CD1c-positive myeloid dendritic cell (primary cell): ENCODE results near the gene SHF.
"Not testable (repeated sequence)": the region's sequence is repeated elsewhere in the genome, so short reads cannot be mapped to it uniquely, and the experiment has no call there.

Experiments
- DNase-seq: peaks from one replicate; pipeline ENCODE4 v3.0.0-alpha.2; 2016; ENCODE audit errors: extremely low spot score

SHF gene

DNA sequence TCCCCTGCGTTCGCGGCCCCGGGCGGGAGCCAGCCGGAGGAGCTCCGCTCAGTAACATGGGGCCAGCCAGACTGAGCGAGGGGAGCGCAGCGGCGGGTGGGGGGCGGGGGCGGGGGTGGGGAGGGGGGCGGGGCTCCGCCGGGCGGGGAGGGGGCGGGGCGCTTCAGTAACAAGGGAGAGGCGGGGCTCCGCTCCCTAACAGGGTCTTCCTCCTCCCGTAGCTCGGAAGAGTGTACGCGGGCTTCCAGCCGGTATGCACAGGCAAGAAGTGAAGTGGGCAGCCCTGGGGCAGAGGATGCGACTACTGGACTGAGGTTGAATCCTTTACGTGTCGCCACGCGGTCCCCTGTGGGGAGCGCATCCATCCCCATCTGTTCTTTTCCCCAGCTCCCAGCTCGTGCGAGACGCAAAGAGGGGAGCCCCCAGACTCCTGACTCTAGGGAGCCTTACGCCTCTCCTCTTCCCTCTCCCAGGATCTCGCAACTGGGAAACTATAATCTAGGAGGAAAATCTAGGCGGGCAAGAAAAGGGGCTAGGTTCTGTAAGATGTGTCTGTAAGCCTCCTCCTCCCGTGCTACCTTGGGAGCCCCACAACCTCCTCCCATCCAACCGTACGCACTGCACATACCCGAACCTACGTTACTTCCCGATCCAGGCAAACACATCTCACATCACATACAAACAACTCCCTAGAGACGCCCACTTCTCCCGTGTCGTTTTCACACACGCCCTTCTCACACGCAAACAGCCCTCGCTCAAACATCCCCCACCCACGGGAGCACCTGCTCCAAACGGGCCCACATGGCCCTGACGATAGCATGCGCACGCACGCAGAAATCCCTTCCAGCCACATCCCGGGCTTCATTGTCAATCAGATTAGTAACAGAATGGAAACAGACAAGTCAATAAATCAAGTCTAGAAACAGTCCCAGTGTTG, at the start of gene SHF:
Gene SHF (minus strand): TSS at position 73 of the 937 bp plus-strand sequence. CDS start 15 bp downstream, at position 58.
- DNase-seq: peak; percentile 90

- not testable (repeated sequence) for DNase-seq
Measured at GRCh38 chr15:45236806-45237205, 49.0 kb upstream of the SHF start.

DNA sequence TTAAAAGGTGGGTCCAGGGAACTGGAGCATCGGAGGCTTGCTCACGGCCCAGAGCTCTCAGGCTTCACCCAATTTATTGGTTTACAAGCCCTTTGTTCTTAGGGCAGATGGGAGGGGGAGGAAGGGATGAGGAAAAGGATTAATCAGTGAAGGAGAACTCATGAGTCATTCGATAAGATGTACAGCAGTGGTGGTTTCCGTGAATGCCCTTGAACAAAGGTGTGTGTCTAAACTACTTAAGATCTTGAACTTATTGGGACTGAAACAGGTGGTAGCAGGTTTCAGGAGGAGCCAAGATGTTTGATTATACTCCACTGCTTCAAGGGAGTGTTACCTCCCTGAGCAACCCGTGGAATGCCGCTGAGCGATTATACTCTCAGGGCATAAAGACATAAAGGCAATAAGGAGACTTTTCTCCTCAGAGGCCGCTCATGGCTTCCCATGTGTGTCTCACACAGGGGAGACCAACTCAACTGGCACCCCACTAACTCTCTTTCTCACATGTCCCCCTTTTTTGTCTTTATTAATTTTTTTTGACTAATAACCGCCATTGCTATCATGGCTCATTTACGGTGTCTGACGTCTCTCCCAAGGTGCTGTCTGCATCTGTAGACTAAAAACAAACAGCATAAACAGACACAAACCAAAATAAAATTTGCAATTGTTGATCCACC, 46.9 kb upstream of the SHF start:
- DNase-seq: no peak

GRCh38 chr15:45231864-45232562, 44.2 kb upstream of the SHF start:
- DNase-seq: no peak

DNA sequence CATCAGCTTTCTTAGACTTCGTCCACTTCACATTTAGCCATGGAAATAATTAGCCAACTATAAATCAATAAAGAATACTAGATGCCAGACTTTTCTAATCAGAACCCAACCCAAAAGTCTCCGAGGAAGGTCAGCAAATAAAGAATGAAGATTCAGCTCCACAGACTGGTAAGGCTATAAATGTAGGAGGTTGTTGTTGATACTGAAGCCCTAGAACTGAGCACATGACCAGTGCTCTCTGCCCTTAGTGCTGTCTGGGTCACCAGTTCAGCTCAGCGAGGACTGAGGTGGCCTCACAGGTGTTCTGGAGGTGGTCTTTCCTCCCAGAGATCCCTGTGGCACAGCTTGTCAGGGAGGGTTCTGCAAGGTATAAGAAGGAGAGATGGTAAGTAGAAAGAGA, 43.4 kb upstream of the SHF start:
- no peak for DNase-seq

GRCh38 chr15:45230245-45230965, 42.6 kb upstream of the SHF start:
- peak; percentile 15 for DNase-seq

DNA sequence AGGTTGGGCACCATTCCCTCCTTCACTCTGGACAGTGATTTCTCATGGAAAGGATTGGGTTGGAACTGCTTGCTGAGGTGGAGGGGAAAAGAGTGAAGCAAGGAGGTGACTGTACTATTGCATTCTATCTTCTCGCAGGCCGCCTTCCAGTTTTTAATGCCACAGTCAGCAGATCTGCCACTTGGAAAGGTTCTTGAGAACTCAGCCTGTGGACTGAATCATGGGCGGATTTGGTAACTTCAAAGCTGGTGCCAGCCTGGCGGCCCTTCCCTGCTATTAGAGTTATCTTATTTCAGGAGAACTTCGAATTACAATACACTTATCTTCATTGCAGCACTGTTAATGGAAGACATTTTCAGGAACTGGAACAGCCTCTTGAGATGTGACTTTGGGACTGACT, 41.2 kb upstream of the SHF start:
- no peak for DNase-seq

DNA sequence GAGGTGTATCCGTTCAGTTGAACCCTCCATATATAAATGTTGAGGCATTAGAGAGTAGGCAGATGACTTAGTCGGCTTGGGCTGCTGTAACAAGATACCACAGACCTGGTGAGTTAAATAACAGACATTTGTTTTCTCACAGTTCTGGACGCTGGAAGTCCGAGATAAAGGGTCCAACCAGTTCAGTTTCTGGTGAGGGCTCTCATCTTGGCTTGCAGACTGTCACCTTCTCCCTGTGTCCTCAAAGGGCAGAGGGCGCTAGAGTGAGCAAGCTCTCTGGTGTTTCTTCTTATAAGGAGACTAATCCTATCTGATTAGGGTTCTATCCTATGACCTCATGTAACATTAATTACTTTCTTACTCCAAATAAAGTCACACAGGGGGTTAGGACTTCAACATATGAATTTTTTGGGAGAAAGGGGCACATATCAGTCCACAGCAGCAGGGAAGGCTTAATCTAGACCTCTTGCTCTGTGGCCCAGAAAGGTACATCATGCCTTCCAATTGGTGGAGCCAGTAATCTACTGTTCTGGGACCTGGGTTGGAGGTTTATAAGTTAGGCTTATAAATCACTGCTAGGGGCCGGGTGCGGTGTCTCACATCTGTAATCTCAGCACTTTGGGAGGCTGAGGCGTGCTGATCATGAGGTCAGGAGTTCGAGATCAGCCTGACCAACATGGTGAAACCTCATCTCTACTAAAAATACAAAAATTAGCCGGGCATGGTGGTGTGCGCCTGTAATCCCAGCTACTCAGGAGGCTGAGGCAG, 37.9 kb upstream of the SHF start:
- DNase-seq: no peak

DNA sequence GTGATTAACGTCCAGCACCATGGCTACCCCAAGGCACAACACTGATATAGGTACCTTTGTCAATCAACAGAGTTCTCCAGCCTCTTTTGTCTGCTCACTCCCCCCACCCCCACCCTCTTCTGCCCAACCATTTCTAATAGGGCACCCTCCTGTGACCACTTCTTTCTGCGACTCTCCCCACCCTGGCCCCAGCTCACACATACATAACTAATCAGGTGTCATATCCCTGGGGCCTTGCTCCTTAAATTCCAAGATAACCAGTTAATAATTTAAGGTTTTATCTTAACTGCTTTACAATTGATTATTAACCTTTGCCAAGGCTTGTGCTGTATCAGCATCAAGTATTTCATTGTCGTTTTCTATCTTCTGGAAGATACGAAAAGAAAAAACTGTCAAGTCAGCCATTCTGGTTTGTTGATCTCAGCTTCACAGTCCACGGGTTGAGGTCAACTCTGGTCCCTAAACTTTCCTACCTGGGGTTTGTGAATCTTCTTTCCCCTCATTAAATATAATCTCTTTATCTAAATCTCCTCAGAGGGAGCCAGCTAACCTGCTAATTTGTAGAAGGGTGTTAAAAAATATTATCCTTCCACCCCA, 37.0 kb upstream of the SHF start:
- DNase-seq: no peak

GRCh38 chr15:45221967-45222366, 34.2 kb upstream of the SHF start:
- no peak for DNase-seq

GRCh38 chr15:45221053-45221599, 33.4 kb upstream of the SHF start:
- DNase-seq: no peak

DNA sequence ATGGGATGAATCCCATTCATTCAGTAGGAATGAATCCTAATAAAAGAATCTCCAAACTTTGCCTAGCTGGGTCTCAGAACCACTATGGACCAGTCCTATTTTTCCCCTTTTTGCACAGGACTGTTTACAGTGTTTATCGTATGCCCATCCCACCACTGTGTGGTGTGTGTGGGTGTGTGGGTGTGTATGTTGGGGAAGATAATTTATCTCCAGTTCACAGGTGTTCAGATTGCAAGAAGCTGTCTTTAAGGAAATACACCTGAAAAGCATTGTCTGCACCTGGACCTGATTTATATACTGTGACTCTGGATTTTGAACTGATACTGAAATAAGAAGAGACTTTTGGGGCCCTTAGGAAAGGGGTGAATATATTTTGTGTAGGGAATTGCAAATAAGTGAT, 24.7 kb upstream of the SHF start:
- no peak for DNase-seq

GRCh38 chr15:45205192-45205591, 17.4 kb upstream of the SHF start:
- DNase-seq: peak; percentile 73

GRCh38 chr15:45203182-45203581, 15.4 kb upstream of the SHF start:
- peak; percentile 86 for DNase-seq

DNA sequence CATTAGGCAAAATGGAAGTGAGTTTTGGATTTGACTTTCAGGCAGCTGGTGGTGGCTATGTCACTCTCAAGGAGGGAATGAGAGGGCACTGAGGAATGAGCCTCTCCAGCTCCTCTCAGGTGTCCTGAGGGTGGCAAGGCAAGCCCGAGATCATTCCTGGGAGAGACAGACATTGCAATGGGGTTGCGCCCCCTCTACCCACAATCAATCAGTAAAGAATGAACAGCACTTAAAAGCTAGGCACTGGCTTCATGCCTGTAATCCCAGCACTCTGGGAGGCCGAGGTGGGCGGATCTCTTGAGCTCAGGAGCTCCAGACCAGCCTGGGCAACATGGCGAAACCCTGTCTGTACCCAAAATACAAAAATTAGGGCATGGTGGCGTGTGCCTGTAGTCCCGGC, 14.1 kb upstream of the SHF start:
- no peak for DNase-seq

GRCh38 chr15:45201557-45201859, 13.7 kb upstream of the SHF start:
- no peak for DNase-seq

GRCh38 chr15:45200799-45201556, 13.2 kb upstream of the SHF start:
- DNase-seq: peak; percentile 69

GRCh38 chr15:45200001-45200798, 12.4 kb upstream of the SHF start:
- DNase-seq: peak; percentile 98
